HEK293T (cell line): ENCODE results near the gene GCN1.

Experiments used
- ARNT ChIP-seq: fragments of 450-650 bp; IDR thresholded peaks from 2 replicates; pipeline ENCODE4 v1.6.1; 2017; ENCODE audit warnings: mild to moderate bottlenecking
- BHLHE40 ChIP-seq: fragments of 450-650 bp; IDR thresholded peaks from 2 replicates; pipeline ENCODE4 v1.6.1; 2016; ENCODE audit warnings: mild to moderate bottlenecking, moderate library complexity, borderline replicate concordance
- ELF4 ChIP-seq: fragments of 450-650 bp; IDR thresholded peaks from 2 replicates; pipeline ENCODE4 v1.6.1; 2017; ENCODE audit warnings: antibody characterized with exemption
- FOXA1 ChIP-seq: fragments of 450-650 bp; IDR thresholded peaks from 2 replicates; pipeline ENCODE4 v1.6.1; 2016; ENCODE audit warnings: mild to moderate bottlenecking
- FOXK2 ChIP-seq: fragments of 450-650 bp; IDR thresholded peaks from 2 replicates; pipeline ENCODE4 v1.6.1; 2016; ENCODE audit warnings: mild to moderate bottlenecking
- FOXM1 ChIP-seq: fragments of 450-650 bp; IDR thresholded peaks from 2 replicates; pipeline ENCODE4 v1.6.1; 2017; ENCODE audit warnings: mild to moderate bottlenecking, borderline replicate concordance
- L3MBTL2 ChIP-seq: fragments of 450-650 bp; conservative IDR thresholded peaks from 2 replicates; pipeline ENCODE4 v1.6.1; 2016; ENCODE audit warnings: mild to moderate bottlenecking
- NFRKB ChIP-seq: fragments of 450-650 bp; IDR thresholded peaks from 2 replicates; pipeline ENCODE4 v1.6.1; 2016; ENCODE audit warnings: mild to moderate bottlenecking, moderate library complexity
- SP1 ChIP-seq: fragments of 450-650 bp; IDR thresholded peaks from 2 replicates; pipeline ENCODE4 v1.6.1; 2017
- SUZ12 ChIP-seq: fragments of 450-650 bp; IDR thresholded peaks from 2 replicates; pipeline ENCODE4 v1.6.1; 2016; ENCODE audit warnings: mild to moderate bottlenecking
- TARDBP ChIP-seq: fragments of 450-650 bp; IDR thresholded peaks from 2 replicates; pipeline ENCODE4 v1.6.1; 2016
- ZNF384 ChIP-seq: fragments of 450-650 bp; IDR thresholded peaks from 2 replicates; pipeline ENCODE4 v1.6.1; 2016
- TF ChIP-seq, protein P1 (sequence below): fragments of 450-650 bp; IDR thresholded peaks from 2 replicates; pipeline ENCODE4 v1.6.1; 2016

DNA sequence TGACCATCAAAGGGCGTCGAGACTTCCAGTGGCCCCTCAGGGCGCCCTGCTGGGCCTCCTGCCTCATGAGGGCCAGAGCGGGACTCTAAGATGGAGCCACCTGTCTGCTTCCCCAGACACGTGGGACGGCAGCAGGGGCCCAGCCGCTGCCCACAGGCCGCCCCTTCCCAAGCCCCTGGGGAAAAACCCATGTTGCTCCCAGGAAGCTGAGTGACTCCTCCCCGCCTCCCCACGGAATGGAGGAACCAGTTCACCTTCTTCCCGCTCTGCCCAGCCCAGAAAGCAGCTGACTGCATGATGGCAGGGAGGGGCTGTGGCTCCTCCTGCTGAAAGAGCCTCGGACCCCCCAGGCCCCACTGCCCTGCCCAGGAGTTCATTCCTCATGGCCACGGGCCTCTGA, 92.9 kb downstream of the GCN1 start:
- no peak for TF ChIP-seq SP1
- TF ChIP-seq BHLHE40: no peak
- TF ChIP-seq FOXA1: no peak
- no peak for TF ChIP-seq ARNT
- no peak for TF ChIP-seq FOXM1
- TF ChIP-seq, protein P1, sequence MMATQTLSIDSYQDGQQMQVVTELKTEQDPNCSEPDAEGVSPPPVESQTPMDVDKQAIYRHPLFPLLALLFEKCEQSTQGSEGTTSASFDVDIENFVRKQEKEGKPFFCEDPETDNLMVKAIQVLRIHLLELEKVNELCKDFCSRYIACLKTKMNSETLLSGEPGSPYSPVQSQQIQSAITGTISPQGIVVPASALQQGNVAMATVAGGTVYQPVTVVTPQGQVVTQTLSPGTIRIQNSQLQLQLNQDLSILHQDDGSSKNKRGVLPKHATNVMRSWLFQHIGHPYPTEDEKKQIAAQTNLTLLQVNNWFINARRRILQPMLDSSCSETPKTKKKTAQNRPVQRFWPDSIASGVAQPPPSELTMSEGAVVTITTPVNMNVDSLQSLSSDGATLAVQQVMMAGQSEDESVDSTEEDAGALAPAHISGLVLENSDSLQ: no peak
- TF ChIP-seq FOXK2: no peak
- no peak for TF ChIP-seq NFRKB
- no peak for TF ChIP-seq ZNF384
- TF ChIP-seq SUZ12: no peak
- TF ChIP-seq ELF4: no peak
- TF ChIP-seq L3MBTL2: no peak
- no peak for TF ChIP-seq TARDBP
